ENCODE measurements around the gene TMTC2.
"Not testable (repeated sequence)": the region's sequence is repeated elsewhere in the genome, so short reads cannot be mapped to it uniquely, and the experiment has no call there.

TMTC2 gene

GRCh38 chr12:82797480-82797879 lies 110.8 kb downstream of the TMTC2 start:
- no peak for DNase-seq

- no peak for DNase-seq
Observed at GRCh38 chr12:82800185-82800584, 113.5 kb downstream of the TMTC2 start.

- DNase-seq = no peak
Observed at GRCh38 chr12:82801951-82802610, 115.4 kb downstream of the TMTC2 start.

GRCh38 chr12:82803201-82803600 lies 116.5 kb downstream of the TMTC2 start:
- no peak for DNase-seq

- no peak for DNase-seq
Observed at GRCh38 chr12:82804601-82805000, 117.9 kb downstream of the TMTC2 start.

- not testable (repeated sequence) for DNase-seq
Observed at GRCh38 chr12:82805004-82805403, 118.3 kb downstream of the TMTC2 start.

GRCh38 chr12:82805812-82806497 lies 119.2 kb downstream of the TMTC2 start:
- DNase-seq = no peak

- DNase-seq = no peak
Observed at GRCh38 chr12:82807132-82807737, 120.5 kb downstream of the TMTC2 start.

GRCh38 chr12:82810568-82810967 lies 123.9 kb downstream of the TMTC2 start:
- no peak for DNase-seq

- no peak for DNase-seq
Observed at GRCh38 chr12:82817368-82817767, 130.7 kb downstream of the TMTC2 start.

GRCh38 chr12:82818271-82819035 lies 131.7 kb downstream of the TMTC2 start:
- no peak for DNase-seq

GRCh38 chr12:82826505-82826904 lies 139.8 kb downstream of the TMTC2 start:
- no peak for DNase-seq

- DNase-seq = no peak
Observed at GRCh38 chr12:82832096-82832495, 145.4 kb downstream of the TMTC2 start.

- DNase-seq = no peak
Observed at GRCh38 chr12:82832981-82833380, 146.3 kb downstream of the TMTC2 start.

- no peak for DNase-seq
Observed at GRCh38 chr12:82833481-82833880, 146.8 kb downstream of the TMTC2 start.

- no peak for DNase-seq
Observed at GRCh38 chr12:82835217-82835616, 148.5 kb downstream of the TMTC2 start.

- no peak for DNase-seq
Observed at GRCh38 chr12:82838131-82838551, 151.4 kb downstream of the TMTC2 start.

GRCh38 chr12:82838827-82839226 lies 152.1 kb downstream of the TMTC2 start:
- no peak for DNase-seq

GRCh38 chr12:82839796-82840195 lies 153.1 kb downstream of the TMTC2 start:
- DNase-seq = no peak

- no peak for DNase-seq
Observed at GRCh38 chr12:82841487-82841904, 154.8 kb downstream of the TMTC2 start.

- DNase-seq = no peak
Observed at GRCh38 chr12:82842480-82842879, 155.8 kb downstream of the TMTC2 start.

GRCh38 chr12:82845076-82845475 lies 158.4 kb downstream of the TMTC2 start:
- not testable (repeated sequence) for DNase-seq

GRCh38 chr12:82848845-82849244 lies 162.1 kb downstream of the TMTC2 start:
- DNase-seq = no peak
